ENCODE data around the gene STPG4. TPM values are rescaled to one million over a fixed set of nuclear protein-coding genes. Genes with fewer than 3 reads are reported as not detected.

STPG4 gene
- total RNA-seq, 1 donor from 2014 or later: not detected

- TF ChIP-seq CTCF (conservative IDR thresholded peaks at IDR 0.05; ENCODE audit: low read depth, low read length): no peak
- no peak for DNase-seq (ENCODE audit: low read depth)
Measured at GRCh38 chr2:47054036-47054555, 101.0 kb downstream of the STPG4 start.

GRCh38 chr2:47052847-47053246, 102.3 kb downstream of the STPG4 start:
- no peak for TF ChIP-seq CTCF (conservative IDR thresholded peaks at IDR 0.05; ENCODE audit: low read depth, low read length)
- H3K4me3 ChIP-seq (ENCODE audit: low read depth, low read length): no peak overlapping the region
- no peak for DNase-seq (ENCODE audit: low read depth)

More at GRCh38 chr2:47054036-47054555, 101.0 kb downstream of the STPG4 start:
- no peak overlapping the region for H3K4me3 ChIP-seq (ENCODE audit: low read depth, low read length)

GRCh38 chr2:47051562-47051961, 103.5 kb downstream of the STPG4 start:
- no peak for TF ChIP-seq CTCF (conservative IDR thresholded peaks at IDR 0.05; ENCODE audit: low read depth, low read length)
- no peak for DNase-seq (ENCODE audit: low read depth)
- no peak overlapping the region for H3K4me3 ChIP-seq (ENCODE audit: low read depth, low read length)

GRCh38 chr2:47050762-47051161, 104.3 kb downstream of the STPG4 start:
- H3K4me3 ChIP-seq (ENCODE audit: low read depth, low read length): no peak overlapping the region
- no peak for TF ChIP-seq CTCF (conservative IDR thresholded peaks at IDR 0.05; ENCODE audit: low read depth, low read length)

GRCh38 chr2:47050021-47050760, 104.9 kb downstream of the STPG4 start:
- no peak for TF ChIP-seq CTCF (conservative IDR thresholded peaks at IDR 0.05; ENCODE audit: low read depth, low read length)
- H3K4me3 ChIP-seq (ENCODE audit: low read depth, low read length): no peak overlapping the region
- no peak for DNase-seq (ENCODE audit: low read depth)

More at GRCh38 chr2:47050762-47051161, 104.3 kb downstream of the STPG4 start:
- no peak for DNase-seq (ENCODE audit: low read depth)

GRCh38 chr2:47049502-47049901, 105.6 kb downstream of the STPG4 start:
- no peak for TF ChIP-seq CTCF (conservative IDR thresholded peaks at IDR 0.05; ENCODE audit: low read depth, low read length)
- DNase-seq (ENCODE audit: low read depth): no peak
- H3K4me3 ChIP-seq (ENCODE audit: low read depth, low read length): no peak overlapping the region
